Glomerular visceral epithelial cell (primary cell): ENCODE data around the gene ADAM19.
"Not testable (repeated sequence)": the region's sequence is repeated elsewhere in the genome, so short reads cannot be mapped to it uniquely, and the experiment has no call there.

ENCODE experiments used
- DNase-seq: peaks from one replicate; pipeline ENCODE4 v3.0.0-alpha.2; 2016; ENCODE audit errors: extremely low spot score

ADAM19 gene

DNA sequence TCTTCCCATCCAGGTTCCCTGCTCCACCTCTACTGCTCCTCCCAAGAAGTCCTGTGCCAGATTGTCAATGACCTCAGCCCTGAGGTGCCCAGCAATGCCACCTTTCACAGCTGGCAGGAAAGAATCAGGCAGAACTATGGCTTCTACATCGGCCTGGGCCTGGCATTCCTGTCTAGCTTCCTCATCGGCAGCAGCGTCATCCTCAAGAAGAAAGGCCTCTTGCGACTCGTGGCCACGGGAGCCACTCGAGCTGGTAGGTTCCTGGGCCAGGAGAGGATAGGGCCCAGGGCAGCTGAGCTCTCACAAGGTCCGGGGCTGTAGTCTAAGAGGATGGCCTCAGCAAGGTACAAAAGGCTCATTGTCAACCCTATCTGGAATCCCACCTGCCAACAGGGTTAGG lies 112.5 kb downstream of the ADAM19 start:
- DNase-seq: peak; percentile 69

DNA sequence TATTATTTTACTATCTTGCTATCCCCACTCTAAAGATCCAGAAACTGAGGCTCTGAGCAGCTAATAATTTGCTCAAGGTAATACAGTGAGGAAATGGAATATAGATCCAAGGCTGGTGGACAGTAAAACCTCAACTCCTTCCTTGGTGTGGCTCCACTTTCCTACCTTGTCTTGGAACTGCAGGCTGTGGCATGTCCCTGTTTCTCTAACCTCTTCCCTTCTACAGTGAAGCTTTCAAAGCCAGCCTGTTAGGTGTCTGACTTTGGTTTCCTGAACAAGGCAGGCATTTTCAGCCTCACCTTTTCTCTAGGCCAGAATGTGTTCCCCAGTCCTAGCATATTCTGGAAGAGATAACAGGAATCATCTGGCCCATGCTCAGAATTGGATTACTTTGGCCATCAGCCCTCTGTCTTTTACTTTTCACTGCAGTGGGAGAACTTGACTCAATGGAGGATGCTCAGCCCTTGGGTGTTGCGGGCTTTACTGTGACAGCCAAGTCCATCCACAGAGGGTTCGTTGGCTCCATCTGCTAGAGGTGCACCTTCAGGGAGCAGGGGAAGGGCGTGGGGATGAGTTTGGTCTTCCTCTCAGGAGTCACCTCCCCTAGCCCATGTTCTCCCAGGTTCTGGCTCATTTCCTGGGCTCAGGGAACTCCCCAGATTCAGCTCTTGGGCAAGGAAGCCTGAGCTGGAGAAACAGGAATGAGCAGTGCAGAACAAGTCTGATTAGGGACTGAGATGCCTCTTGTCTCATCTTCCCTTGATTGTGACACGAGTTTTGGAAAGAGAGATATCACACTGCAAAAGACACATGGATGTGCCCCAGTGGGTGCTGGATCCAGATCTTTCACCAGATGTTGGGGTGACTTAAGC lies 114.4 kb downstream of the ADAM19 start:
- DNase-seq: no peak

DNA sequence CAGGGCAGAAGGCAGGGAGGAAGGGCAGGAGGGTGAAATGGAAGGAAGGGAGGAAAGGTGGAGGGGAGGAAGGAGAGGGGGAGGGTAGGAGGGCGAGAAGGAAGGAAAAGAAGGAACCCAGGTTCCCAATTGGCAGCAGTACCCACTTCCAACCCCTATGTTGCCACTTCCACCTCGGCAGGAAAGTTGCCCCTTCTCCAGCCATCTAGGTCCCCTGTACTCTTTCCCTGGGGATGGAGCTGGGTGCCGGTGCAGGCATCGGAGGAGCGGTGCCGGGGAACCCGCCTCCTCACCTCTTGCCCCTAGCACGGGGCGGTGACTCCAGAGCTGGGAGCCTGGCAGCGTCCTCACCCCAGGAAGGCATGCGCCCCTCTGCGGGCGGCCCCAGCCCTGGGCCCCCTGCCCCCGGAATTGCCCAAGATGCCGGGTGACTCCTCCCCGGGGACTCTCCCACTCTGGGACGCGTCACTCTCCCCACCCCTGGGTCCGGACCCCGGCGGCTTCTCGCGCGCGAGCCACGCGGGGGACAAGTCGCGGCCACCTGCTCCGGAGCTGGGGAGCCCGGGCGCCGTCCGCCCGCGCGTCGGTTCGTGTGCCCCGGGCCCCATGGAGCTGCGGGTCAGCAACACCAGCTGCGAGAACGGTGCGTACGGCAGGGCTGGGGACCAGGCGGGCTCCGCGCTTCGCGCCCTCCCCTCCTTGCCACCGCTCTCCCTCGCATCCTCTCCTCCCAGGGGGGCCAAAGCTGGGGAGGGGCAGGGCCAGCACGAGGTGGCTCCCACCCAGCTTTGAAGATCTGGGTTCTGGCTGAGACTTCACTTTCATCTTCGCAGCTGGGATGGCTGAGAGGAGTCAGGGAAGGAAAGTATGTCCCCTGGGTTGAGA lies 115.6 kb downstream of the ADAM19 start, which contains the start of gene NIPAL4:
Gene NIPAL4 (plus strand): TSS at position 499 of the 885 bp plus-strand sequence. CDS start 108 bp downstream, at position 607.
- peak; percentile 31 for DNase-seq

DNA sequence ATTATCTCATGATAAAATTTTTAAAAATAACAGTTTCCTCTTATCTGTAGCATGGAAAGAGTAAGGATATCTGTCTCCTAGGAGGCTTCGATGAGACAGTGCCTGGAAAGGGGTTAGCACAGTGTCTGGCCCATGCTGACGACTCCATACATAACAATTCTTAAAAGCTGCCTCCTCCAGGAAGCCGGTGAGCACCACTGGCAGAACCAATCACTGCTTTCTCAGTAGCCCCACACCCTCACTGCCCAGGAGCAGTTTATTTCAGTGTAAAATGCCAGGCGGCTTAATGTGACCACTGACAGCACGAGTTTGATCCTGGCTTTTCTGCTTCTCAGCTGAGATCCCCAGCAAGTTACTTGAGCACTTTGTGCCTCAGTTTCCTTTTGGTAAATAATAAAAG lies 116.7 kb downstream of the ADAM19 start:
- no peak for DNase-seq

DNA sequence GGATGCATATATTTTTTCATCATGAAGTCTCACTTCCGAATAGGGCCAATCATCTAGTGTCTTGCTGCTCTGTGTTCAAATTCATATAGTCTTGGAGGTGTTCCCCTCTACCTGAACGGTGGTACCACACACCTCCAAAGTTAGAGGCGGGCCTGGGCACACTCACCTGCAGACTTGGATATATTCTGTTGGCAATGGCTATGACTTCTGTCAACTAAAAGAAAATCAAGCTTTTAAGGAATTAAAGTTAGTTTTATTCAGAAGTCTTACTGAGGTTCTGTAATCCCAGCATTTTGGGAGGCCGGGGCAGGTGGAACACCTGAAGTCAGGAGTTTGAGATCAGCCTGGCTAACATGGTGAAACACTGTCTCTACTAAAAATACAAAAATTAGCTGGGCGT lies 118.2 kb downstream of the ADAM19 start:
- no peak for DNase-seq

DNA sequence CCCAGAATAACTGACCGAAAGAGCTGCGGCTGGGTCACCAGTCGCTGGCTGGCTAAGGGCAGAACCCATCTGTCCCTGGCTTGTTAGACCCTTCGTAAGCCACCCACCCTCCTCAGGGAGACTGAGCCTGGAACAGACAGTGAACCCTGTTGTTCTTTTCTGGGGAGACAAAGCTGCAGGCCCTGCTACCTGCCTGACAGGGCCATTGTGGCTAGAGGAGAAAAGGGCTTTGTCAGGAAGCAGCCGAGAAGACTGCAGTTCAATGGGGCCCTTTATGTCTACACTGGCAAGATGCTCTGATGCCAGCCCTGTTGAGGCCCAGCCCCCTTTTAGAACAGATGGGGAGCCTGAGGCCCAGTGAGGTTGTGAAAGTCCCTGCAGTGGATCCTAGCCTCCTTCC lies 119.3 kb downstream of the ADAM19 start:
- DNase-seq: no peak

DNA sequence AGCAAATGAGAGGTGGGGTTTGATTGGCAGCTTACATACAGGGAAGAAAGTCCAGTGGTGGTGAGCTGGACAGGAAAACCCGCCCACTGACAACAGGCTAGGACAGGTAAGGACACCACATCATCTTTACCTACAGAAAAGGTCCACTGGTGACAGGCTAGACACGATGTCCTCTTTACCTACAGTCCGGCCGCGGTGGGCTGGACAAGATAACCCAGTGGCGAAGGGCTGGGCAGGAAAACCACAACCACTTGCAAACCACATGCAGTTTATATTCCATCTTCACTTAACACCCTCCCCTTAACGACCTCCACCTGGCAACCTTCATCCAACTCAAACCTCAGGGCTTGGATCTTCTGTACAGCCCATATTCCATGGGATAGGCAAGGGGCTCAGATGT lies 120.5 kb downstream of the ADAM19 start:
- DNase-seq: no peak

DNA sequence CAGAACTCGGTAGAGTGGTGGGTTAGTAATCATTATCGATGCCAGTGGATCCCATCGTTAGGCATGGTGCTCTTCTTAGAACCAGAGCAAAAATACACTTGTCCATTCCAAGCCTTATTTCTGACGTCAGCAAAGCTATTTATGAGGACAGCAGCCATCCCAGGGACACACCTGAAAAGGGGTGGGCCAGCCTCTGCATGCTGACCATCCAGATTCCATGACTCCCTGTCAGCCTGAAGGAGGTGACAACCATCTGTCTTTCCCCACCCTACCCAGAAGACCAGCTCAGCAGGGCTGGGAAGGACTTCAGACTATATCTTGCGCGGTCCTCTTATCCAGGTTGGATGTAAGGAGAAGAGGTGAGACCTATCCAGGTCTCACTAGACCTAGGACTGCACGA lies 121.3 kb downstream of the ADAM19 start:
- DNase-seq: no peak

DNA sequence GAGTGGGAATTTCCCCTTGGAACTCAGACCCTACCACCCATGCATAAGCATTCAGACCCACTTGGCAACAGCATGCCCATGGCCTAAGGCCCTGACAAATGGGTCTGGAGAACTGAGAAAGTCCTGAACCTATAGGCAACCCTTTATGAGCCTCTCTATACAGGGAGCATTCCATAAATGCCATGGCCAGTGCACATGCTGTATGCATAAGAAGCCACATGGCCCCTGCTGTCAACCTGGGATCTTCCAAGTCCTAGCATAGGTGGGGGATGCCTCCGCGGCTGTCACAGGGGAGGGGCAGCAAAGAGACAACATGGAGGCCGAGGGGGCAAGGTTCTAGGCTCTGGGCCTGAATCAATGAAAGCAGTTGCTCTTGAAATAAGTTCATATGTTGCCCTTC lies 123.8 kb downstream of the ADAM19 start:
- DNase-seq: no peak

DNA sequence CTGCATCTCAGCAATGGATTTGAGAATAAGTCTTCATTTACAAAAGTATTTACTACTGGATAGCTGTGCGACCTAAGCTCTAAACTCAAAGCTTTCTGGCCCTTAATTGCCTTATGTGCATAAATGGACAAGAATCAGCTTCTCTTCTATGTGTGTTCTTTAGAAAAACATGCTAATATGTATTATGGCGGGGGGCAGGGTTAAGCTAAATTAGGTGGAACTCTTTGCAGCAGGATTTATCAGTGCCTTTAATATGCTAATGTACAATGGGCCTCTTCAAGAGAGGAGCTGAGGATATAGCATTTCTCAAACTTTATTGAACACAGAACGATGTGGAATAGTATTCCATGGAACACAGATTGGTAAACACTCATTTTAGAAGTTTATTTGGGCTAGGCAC lies 125.6 kb downstream of the ADAM19 start:
- no peak for DNase-seq

DNA sequence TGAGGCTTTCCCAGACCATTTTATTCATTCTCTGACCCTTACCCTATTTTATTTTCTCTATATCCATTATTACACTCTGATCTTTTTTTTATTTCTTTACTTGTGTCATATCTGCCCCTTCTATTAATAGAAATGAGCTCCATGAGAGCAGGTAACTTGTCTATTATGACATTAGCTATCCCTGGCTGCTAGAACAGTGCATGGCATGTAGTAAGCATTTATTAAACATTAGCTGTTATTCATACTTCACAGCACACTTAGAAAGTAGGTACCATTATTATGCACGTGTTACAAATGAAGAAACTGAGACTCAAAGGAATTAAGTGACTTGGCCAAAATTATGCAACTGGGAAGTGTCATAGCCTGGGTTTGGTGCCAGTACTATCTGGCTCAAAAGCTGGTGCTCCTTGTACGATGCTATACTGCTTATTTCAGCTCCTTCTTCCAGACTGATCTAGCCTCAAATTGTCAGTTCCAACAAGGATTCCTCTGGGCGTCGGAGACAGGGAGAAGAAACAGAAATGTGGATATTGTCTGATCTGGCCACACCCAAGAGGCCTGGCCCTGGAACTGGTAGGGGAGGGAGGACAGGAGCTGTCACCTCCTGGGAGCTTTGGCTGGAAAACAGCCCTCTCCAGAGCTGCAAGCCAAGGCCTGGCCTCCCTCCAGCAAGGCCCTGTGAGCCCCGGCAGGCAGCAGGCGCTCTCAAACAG lies 126.4 kb downstream of the ADAM19 start:
- DNase-seq: no peak

DNA sequence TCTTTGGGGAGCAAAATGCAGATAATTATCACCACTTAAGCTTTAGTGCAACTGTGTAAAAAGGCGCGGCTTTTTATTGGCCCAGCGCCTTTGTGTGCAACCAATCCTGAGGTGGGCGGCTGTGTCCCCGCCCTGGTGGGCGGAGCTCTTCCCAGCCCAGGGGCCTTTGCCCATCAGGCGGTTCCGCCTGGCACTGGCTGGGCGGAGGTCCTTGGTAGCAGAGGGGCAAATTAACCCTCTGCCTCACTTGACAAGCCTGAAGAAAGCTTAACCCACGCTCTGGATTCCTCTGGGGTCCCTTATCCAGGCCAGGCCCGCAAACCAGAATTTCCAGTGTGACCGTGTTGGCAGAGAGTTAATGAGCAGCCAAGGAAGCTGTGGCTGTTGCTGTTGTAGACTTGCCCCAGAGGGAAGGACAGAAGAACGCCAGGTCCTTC lies 128.4 kb downstream of the ADAM19 start:
- no peak for DNase-seq

DNA sequence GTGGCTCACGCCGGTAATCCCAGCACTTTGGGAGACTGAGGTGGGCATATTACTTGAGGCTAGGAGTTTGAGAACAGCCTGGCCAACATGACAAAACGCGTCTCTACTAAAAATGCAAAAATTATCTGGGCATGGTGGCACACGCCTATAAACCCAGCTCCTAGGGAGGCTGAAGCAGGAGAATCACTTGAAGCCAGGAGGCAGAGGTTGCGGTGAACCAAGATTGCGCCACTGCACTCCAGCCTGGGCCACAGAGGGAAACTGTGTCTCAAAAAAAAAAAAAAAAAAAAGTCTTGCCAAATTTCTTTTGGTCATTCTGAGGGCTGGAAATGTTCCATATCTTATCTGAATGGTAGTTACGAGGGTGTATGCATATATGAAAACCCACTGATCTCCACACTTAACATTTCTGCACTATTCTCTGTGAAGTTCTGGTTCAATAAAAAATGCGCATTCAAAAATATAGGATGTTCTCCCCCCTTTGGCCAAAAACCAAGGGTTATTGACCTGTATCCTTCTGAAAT lies 129.1 kb downstream of the ADAM19 start:
- no peak for DNase-seq

DNA sequence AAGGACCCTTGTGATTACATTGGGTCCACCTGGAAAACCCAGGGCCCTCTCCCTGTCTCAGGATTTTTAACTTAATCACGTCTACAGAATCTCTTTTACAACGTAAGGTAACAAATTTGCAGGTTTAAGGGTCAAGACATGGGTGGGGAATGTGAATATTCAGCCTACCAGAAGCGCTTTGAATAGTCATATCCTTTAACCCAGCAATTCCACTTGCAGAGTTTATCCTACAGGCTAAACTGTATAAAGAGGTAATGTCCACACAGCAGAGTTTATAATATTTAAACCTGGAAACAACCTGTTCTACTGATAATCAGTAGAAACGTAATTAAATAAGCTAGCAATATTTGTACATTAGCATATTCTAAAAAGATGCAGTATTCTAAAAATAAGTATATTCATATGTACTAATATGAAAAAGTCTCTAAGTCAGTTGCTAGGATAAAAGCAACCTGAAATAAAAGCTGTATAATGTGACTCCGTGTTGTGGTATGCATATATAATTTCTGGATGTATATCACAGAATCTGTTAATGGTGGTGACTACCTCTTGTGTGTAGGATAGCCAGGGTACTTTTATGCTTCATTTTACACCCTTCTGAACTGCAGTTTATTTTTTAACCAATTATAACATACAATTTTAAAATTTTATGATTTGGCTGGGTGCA lies 129.7 kb downstream of the ADAM19 start:
- no peak for DNase-seq

DNA sequence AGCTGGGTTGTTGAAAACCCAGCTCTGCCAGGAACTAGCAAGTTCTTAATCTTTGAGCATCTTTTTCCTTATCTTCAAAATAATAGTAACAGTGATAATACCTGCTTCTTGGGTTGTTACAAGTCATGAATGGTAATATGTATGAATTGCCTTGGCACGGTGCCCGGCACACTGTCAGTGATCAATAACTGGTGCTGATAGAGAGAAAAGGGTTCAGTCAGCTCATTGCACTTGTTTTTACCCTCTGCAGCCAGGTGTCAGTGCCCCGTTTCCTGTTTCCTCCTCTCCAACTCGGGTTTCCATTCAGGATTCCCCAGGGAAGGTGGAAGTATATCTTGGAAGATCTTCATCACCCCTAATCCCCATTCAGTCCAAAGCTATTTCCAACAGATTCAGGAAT lies 131.4 kb downstream of the ADAM19 start:
- DNase-seq: no peak

DNA sequence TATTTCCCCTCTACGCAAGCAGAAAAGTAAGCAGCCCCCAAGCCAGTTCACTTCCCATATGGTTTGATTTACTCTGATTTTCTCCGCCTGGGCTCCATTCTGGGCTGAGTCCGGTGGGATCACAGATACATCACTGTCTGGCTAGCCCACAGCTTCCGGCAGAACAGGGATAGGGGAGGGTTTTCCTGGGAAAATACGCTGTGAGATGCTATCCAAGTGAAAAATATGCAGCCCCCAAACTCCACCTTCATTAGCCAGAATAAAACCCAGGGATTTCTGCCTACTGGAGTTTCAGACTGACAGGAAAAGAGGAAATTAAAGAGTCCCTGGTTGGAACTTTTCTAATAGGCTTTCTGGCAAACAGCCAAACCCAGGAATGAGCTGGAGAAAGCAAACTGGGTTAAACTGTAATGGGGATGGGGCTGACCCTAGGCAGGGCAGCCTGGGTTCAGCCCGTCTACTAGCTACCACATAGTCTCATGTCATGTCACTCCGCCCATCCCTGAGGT lies 132.5 kb downstream of the ADAM19 start:
- peak; percentile 62 for DNase-seq

DNA sequence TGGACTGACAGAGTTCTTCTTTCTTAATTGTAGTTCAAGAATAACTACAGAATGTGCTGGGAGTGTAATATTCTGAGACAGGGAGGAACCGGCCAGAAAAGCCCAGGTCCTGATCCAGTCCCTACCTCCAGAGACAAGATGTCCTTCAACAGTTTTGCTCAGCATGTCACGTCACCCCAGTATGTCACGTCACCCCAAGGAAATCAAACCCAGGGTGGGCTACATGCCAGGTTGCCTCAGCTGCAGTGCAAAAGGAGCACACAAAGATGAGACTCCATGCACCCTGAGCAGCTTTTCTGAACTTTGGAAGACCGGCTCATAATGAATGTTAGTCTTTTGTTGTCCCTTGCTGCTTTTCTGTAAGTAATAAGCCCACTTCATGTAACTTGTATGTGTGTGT lies 141.5 kb downstream of the ADAM19 start:
- no peak for DNase-seq

DNA sequence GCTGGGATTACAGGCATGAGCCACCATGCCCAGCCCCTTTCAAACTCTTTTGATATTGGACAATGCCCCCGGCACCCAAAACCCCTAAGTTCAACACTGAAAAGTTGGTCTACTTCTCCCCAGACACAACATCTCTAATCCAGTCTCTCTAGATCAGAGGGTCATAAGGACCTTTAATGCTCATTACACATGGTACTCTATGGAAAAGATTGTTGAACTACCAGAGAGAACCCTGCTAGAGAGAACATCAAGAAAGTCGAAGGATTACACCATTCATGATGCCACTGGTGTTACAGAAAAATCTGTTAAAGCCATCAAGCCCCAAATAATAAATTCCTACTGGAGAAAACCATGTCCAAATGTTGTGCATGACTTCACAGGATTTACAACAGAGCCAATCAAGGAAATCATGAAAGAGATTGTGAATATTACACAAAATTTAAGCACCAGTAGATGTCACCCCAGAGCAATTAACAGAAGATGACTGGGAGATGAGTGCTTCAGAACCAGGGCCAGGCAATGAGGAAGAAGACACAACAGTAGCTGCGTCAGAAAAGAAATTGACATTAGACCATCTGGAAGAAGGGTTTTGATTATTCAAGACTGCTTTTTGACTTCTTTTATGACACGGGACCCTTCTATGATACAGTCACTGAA lies 143.9 kb downstream of the ADAM19 start:
- peak; percentile 68 for DNase-seq

DNA sequence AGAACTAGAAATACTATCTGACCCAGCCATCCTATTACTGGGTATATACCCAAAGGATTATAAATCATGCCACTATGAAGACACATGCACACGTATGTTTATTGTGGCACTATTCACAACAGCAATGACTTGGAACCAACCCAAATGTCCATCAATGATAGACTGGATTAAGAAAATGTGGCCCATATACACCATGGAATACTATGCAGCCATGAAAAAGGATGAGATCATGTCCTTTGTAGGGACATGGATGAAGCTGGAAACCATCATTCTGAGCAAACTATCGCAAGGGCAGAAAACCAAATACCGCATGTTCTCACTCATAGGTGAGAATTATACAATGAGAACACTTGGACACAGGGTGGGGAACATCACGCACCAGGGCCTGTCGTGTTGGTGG lies 145.7 kb downstream of the ADAM19 start:
- DNase-seq: not testable (repeated sequence)
